NCI-H69 (cell line): Measurements from ENCODE around the gene SPDEF.

Experiments used
- DNase-seq: peaks from one replicate; lab custom pipeline; 2025; lab: John Stamatoyannopoulos, UW

Gene SPDEF

DNA sequence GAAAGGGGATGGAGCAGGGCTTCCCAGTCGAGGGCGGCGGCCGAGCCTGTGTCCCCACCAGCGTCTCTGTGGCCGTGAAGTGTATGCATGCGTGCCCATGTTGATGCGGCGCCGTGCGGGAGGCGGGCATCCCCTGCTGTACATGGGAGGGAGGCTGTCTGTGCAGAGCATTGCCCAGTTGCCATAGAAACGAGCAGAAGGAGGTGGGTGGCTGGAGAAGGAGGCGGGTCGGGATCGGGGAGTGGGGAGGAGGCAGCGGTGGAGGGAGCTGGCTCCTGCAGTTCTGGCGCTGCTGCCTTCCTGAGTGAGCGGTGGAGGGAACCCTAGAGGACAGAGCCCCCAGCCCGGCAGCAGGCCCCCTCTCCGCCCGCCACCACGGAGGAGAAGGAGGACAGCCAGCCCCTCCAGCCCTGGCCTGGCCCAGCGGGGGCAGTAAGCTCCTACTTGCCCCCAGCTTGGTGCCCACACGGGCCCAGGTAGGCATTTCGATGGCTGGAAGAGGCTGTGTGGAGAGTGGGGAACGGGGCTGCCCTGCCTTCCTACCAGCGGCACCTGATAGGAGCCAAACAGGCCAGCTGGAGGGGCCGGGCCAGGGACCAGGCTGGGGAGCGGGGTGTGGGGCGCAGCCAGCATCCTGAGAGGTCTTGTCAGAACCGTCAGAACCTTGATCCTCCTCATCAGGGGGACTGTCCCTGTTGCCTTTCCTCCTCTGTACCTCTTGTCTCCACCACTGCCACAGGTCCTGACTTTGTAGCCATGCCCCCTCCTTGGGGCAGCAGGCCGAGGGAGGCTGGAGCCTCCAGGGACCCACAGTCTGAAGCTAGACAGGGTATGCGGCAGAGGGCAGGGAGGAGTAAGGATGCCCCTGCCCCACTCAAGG lies 41.3 kb downstream of the SPDEF start:
- peak; percentile 54 for DNase-seq

DNA sequence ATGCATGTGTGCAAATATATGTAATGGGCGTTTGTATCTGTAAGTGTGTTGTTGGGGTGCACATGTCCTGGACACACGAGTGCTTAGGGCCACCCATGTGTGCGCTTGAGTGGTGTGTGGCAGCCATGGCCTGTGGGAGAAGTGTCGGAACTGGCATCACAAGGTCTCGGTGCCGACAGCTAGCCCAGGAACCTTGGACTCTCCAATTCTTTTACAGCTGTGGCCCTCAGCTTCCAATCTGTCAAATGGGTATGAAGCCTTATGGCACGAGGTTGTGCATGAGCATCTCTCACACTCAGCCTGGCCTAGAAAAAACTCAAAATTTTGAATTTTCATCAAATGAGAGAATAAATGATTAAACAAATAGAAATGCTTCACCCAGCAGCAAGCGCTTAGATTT lies 42.0 kb downstream of the SPDEF start:
- no peak for DNase-seq

DNA sequence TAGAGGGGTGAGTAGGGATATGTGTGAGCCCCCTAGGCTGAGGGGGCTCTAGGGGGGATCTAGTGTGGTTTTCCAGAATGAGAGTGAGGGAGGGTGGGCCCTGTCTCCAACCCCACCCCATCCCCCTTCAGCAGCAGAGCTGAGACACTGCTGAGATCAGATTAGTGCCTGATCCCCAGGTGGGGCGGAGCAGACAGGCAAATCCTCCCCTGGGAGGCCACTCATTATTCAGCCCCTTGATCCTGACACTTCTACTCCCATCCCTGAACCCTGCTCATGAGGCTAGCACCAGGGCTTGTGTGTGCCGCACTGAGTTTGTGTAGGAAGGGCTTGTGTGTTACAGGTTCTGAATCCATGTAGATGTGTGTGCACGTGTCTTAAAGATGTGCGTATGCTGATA lies 42.5 kb downstream of the SPDEF start:
- peak; percentile 65 for DNase-seq

DNA sequence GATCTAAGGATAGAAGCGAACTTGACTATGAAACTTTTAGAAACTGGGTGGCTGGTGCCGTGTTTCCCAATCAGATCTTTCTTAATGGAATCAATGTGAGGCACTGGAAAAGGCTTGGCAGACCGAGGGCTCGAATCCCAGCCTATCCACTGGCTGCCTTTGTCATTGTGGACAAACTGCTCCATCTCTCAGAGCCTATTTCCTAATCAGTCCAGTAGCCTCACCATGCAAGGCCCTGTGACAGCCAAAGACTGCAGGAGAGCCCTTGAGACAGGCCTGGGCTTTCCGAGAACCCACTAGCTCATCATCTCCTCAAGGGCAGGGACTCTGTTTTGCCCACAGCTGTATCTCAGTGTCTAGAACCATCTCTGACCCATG lies 43.4 kb downstream of the SPDEF start:
- no peak for DNase-seq

DNA sequence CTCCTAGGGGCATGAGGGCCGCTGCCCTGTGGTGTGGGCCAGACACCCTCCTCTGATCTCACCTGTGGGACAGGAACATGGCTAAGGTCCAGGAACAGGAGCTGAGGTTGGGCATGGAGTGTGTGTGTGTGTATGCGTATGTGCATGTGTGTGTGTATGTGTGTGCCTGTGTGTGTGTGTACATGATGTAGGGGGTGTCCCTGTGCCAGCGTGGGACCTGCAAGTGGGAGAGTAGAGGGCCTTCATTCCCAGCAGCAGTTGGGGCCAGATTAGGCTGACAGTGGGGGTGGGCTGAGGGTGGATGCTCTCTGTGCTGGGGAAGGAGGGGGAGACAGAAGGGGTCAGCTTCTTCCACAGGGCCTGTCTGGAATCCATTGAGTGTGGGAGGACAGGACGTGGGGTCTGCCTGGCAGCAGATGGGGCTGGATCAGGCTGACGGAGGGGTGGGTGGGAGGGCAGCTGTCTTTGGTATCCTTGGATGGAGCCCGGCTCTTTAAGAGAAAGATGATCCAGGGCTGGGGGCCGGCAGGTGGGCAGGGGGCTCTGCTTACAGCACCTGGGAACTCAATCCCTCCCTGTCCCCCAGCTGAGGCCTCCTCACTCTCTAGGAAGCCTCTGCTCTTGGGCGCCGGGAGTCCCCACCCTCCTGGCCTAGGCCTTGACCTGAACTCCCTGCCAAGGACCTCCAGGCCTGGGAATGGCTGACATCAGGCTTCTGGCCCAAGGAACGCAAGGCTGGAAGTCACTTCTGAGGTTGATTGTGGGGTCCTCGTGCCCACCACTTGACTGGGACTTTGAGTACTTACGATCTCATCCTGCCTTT lies 44.0 kb downstream of the SPDEF start:
- DNase-seq = no peak

DNA sequence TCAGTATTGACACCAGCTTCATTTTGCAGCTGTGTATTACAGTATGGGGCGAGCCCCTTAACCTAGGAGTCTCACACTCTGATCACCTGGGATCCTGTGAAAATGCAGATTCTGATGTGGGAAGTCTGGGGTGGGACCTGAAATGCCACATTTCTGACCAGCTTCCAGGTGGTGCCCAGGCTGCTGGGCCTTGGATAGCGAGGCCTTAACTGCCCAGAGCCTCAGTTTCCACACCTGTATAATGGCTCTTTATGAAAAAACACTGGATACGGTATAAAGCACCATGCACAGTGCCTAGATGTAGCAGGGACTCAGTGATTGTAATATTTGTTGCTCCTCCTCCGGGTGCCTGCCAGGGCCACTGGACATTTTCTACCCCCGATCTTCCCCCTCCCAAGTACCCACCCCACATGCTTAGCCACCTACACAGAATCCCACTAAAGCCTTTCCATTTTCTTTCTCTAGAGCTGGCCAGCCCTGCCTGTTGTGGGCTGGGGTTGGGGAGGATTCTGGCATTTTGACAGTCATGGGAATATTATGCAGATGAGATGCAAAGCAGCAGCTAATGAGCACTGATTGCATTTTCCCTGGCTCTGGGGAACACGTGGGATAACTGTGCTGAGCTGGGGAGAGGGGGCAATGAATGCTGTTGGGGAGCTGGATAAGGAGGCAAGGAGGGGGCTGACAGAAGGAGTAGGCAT lies 44.8 kb downstream of the SPDEF start:
- no peak for DNase-seq

DNA sequence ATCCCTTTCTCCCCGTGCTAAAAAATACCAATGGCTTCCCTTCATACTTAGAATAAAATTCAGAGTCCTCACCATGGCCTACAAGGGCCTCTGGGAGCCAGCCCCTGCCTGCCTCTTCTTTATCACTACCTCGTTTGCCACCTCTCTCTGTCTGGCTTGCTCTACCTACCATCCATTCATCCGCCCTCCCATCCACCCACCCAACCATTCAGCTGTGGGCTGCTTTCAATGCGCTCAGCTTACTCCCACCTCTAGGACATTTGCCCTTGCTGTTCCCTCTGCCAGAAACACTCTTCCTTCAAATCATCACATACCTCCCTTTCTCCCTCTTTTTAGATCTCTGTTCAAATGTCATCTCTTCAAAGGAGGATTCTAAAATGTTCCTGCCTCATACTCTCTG lies 45.8 kb downstream of the SPDEF start:
- no peak for DNase-seq

DNA sequence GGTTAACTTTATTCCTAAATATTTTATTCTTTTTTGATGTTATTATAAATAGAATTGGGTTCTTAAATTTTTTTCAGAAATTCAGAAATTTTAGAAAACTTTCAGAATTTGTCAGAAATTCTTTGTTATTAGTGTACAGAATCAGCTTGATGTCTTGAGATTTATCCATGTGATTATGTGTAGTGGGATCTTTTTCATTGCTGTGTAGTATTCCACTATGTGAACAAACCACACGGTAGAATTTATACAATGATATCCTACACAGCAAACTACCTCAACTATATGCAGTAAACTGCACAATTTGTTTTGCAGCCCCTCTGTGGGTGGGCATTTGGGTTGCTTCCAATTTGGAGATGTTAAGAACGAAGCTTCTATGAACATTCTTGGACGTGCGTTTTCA lies 46.3 kb downstream of the SPDEF start:
- no peak for DNase-seq

DNA sequence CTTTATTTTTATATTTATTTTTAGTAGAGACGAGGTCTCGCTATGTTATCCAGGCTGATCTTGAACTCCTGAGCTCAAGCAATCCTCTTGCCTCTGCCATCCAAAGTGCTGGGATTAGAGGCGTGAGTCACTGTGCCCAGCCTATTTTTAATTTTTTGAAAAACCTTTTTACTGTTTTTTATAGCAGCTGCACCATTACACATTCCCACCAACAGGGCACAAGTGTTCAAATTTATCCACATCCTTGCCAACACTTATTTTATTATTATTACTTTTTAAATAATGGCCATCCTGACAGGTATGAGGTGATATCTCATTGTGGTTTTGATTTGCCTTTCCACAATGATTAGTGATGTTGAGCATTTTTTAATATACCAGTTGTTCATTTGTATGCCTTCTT lies 47.7 kb downstream of the SPDEF start:
- no peak for DNase-seq

DNA sequence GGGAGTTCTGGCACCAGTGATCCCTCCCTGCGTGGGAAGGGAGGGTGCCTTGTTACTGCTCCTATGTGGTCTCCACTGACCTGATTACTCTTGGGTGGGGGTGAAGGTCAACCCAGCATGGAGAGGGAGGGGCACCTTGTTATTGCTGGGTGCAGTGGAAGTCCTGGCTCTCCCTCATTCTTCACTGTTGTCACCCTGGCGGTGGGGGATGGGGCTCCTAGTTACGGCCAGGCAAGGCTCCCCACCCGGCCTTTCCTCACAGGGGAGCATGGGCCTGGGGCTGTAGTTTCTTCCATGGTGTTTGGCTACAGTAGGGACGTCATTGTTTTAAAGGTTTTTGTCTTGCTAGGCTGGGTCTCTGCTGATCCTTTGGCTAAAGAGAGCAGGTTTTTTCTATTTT lies 49.4 kb downstream of the SPDEF start:
- DNase-seq = no peak

DNA sequence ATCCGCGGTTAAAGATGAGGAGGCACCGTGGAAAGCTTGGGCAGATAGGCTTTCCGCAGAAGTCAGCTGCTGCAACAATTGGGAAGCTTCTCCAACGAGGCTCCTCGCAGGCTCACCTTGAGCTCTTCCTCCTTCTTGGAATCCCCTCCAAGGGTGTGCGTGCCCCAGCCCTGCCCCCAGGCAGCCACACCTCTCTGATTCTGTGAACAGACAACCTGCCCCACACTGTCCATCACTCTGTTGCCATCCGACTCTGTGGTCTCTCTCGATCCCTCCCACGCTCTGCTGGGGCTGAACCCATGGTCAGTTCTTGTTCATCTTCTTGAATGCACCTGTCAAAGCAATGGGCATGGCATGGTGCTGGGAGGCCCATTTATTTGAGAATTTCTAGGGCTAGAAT lies 58.7 kb downstream of the SPDEF start:
- no peak for DNase-seq

DNA sequence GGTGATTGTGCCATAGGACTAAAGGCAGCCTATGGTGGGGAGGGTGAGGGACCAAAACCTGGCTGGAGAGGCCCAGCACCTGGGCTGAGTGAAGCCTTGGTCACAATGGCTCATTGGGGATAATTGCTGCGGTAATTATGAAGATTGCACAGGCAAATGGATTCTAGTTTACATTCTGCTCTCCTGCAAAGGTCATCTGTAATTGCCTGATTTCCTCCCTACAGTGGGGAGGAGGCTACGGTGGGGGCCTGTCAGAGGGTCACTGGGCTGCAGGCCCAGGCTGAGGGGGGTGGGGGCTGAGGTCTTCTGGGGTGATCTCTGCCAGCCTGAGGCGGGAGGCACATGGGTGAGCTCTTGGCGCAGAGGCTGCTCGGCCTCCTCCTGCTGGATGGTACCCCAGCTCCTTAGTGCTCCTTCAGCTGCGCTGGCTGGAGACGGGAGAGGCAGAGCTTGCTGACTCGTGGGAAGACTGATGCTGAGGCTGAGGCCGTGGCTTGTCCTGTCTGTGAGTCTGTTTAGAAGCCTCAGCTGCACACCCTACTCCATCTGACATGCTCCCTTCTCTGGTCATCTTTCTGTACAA lies 59.9 kb downstream of the SPDEF start:
- peak; percentile 99 for DNase-seq

DNA sequence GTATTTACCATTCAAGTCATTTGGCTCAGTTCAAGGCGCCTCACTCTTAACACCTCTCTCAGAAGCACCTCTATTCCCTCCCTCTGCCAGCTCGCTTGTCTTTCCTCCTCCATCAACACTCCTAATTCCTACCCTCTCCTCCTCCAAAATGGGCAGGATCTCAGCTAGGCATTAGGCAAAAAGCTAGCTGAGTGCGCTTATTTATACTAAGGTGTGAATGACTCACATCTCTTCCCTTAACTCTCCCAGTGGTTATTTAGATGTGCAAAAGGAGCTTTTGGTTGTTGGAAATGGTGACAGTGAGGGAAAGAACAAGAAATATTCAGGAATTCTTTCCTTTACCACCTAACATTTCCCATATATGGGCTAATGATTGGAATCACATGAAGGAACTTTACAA lies 61.2 kb downstream of the SPDEF start:
- peak; percentile 38 for DNase-seq

DNA sequence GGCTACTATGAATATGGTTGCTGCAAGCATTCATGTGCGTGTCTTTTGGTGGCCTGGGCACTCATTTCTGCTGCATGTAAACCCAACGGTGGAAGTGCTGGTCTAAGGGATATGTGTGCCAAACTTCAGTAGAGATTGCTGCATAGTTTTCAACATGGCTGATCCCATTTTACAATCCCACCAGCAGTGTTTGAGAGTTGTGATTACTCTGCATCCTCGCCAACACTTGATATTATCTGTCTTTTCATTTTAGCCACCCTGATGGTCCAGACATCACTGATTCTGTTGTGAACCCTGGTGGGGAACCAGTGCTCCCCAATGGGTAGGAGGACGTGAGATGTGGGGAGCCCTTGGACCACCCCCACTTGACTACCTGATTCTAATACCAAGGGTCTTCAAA lies 62.8 kb downstream of the SPDEF start:
- no peak for DNase-seq

DNA sequence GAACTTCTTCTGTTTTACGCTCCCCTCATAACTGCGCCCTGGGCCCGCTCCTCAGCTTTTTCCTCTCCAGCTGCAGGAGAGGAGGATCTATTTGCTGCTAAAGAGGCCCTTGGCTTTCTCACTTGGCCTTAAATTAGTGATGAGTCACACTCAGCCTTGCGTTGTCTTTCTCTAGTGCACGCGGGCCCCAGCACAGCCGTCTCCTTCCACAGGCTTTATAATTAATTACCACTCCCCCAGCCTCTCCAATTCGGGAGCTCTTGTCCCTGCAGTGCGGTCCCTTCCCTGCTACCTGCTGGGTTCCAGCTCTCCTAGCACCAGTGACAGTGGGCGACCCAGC lies 65.1 kb downstream of the SPDEF start:
- peak; percentile 84 for DNase-seq

DNA sequence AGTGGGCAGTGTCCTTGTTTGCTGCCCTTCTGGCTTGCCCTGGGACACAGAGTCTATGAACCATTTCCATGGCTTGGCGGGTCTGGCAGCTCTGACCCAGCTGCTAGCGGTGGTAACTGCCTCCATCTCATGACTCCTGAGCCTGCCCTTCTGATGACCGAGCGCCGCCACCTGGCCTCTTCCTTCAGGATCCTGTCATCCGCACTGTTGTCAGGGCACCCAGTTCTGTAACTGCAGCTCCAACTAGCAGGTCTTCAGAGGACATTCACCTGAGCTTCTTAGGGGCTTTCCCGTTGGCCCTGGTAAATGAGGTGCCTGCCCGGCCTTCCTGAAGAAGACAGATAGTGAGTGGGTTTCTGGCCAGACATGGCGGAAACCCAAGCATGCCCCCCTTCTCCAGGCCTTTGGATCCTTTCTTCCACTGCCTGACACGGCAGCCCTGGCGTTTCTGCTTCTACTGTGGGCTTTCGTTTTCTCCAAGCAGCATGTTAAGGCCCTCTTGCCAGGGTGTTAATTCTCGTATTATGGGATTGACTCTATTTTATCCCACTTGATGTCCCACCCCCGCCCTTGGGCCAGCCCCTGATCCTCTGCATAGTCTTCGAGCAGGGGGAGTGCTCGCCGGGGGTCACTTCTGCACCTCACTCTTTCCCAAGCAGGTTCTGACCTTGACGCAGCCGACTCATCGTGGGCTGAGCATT lies 65.6 kb downstream of the SPDEF start:
- DNase-seq = no peak

DNA sequence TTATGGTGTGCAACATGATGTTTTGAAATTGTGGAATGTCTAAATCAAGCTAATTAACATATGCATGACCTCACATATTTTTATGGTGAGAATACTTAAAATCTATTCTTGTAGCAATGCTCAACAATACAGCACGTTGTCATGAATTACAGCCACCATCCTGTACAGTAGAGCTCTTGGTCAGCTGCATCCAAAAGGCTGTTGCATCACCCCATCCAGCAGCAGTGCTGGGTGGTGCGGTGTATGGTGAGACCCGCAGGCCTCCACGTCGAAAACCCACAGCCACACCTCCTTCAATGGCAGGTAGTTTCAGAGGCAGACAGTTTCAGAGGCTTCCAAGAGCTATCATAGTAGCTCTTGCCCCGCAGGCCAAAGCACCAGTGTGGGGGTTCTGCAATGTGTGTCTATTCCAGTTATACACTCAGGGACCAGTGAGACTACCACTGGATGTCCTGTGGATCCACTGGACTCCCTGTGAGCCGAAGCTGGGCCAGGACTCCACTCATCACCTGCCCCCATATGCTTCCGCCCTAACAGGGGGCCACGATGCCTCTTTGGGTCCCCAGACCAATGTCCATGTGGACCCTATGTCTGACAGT lies 66.8 kb downstream of the SPDEF start:
- DNase-seq = no peak
